Activated T-cell treated with anti-CD3 and anti-CD28 coated beads, Interleukin-2, amount 50 U/mL, for 4 hours (primary cell): ENCODE results near the gene SLC12A8. TPM values are rescaled to one million over a fixed set of nuclear protein-coding genes. Genes with fewer than 3 reads are reported as not detected.

Source experiments
- ATAC-seq, 2 donors: fragments of 200-7000 bp; cut with Tn5 transposase; one replicate each; pipeline ENCODE4 v1.10.0; 2021
- DNase-seq: peaks from one replicate; pipeline ENCODE4 v3.0.0-alpha.2; 2020
- H3K27me3 Mint-ChIP-seq: one replicate; pipeline ENCODE4 v1.8.0; 2021; ENCODE audit warnings: low read depth, mixed read lengths
- H3K36me3 Mint-ChIP-seq: one replicate; pipeline ENCODE4 v1.8.0; 2022; ENCODE audit warnings: mixed read lengths; ENCODE audit not compliant: insufficient read depth
- H3K4me1 Mint-ChIP-seq: one replicate; pipeline ENCODE4 v1.8.0; 2021; ENCODE audit warnings: low read depth, mixed read lengths
- H3K4me3 Mint-ChIP-seq: one replicate; pipeline ENCODE4 v1.8.0; 2021; ENCODE audit warnings: mild to moderate bottlenecking, moderate library complexity, mixed read lengths
- H3K9me3 Mint-ChIP-seq: one replicate; pipeline ENCODE4 v1.8.0; 2021; ENCODE audit warnings: mixed read lengths
- total RNA-seq, 3 donors: library from RNA; stranded (reverse); gene quantifications; one replicate each; pipeline ENCODE4 v1.2.1, GENCODE V29; 2021

Gene SLC12A8
- total RNA-seq, 3 donors from 2014 or later: 0.35 to 1.7 (median 0.63) TPM

GRCh38 chr3:125231895-125232294 lies 19.3 kb upstream of the SLC12A8 start:
- Mint-ChIP-seq H3K36me3 (peaks cover 34% of the 10 kb centered on the region), H3K4me1 (peaks cover 10% of the 10 kb centered on the region), H3K4me3 (no peak overlapping the region), H3K27me3 (no peaks in the 10 kb centered on the region), H3K9me3 (peaks cover 4% of the 10 kb centered on the region)
- DNase-seq (no peak), ATAC-seq (peak; percentile 91 to 93)

DNA sequence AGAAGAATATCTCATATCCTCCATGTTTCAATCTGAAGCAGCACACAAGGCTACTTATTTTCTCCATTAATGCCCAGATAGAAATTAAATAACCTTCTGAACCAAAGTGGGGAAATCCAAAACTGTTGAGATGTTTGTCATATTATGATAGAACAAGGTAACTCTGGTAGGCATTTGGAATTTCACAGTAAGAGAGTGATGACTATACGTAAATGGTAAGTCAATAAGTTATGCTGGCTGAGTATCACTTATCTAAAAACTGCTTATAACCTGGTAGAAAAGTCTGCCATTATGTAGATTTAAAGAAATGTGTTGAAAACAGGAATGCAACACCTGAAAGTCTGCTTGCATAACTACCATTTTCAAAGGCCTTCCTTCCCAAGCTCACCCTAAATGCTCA lies 17.2 kb upstream of the SLC12A8 start:
- ATAC-seq (no peak), DNase-seq (no peak)
- Mint-ChIP-seq H3K27me3 (no peaks in the 10 kb centered on the region), H3K4me3 (no peak overlapping the region), H3K9me3 (no peaks in the 10 kb centered on the region), H3K36me3 (peaks cover 23% of the 10 kb centered on the region), H3K4me1 (peaks cover 10% of the 10 kb centered on the region)

- no peak for ATAC-seq
- Mint-ChIP-seq H3K36me3 (peaks cover 23% of the 10 kb centered on the region), H3K27me3 (no peaks in the 10 kb centered on the region), H3K4me1 (peaks cover 10% of the 10 kb centered on the region), H3K4me3 (no peak overlapping the region), H3K9me3 (no peaks in the 10 kb centered on the region)
- no peak for DNase-seq
These were observed 16.6 kb upstream of the SLC12A8 start for GRCh38 chr3:125229168-125229567.

GRCh38 chr3:125221831-125222230 lies 9.3 kb upstream of the SLC12A8 start:
- H3K9me3 Mint-ChIP-seq: no peaks in the 10 kb centered on the region
- H3K36me3 Mint-ChIP-seq: peaks cover under 1% of the 10 kb centered on the region
- no peaks in the 10 kb centered on the region for H3K27me3 Mint-ChIP-seq
- ATAC-seq: no peak
- DNase-seq: no peak
- peaks cover 2% of the 10 kb centered on the region for H3K4me1 Mint-ChIP-seq
- no peak overlapping the region for H3K4me3 Mint-ChIP-seq

GRCh38 chr3:125220727-125221429 lies 8.3 kb upstream of the SLC12A8 start:
- ATAC-seq (no peak), DNase-seq (no peak)
- Mint-ChIP-seq H3K36me3 (no peaks in the 10 kb centered on the region), H3K4me3 (no peak overlapping the region), H3K27me3 (no peaks in the 10 kb centered on the region), H3K9me3 (no peaks in the 10 kb centered on the region), H3K4me1 (peaks cover 2% of the 10 kb centered on the region)

DNA sequence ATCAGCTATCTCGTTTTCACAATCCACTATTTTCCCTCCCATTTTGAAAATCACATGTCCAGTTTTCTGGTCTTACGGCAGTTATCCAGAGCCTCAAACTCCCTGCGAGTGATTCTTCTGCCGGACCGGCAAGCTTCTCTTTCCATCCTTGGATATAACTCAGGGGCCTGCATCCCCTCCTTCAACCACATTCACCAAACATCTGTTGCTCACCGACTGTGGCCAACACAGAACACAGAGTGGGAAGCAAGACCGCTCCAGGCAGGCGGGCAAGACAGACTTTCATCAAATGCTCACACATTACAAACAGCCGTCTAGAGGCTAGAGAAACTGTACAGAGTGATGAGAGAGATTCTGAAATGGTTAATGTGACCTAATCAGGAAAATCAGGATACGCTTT lies 7.6 kb upstream of the SLC12A8 start:
- no peaks in the 10 kb centered on the region for H3K27me3 Mint-ChIP-seq
- H3K4me3 Mint-ChIP-seq: no peak overlapping the region
- no peaks in the 10 kb centered on the region for H3K9me3 Mint-ChIP-seq
- ATAC-seq (no peak), DNase-seq (no peak)
- H3K36me3 Mint-ChIP-seq: no peaks in the 10 kb centered on the region
- H3K4me1 Mint-ChIP-seq: peaks cover 2% of the 10 kb centered on the region

DNA sequence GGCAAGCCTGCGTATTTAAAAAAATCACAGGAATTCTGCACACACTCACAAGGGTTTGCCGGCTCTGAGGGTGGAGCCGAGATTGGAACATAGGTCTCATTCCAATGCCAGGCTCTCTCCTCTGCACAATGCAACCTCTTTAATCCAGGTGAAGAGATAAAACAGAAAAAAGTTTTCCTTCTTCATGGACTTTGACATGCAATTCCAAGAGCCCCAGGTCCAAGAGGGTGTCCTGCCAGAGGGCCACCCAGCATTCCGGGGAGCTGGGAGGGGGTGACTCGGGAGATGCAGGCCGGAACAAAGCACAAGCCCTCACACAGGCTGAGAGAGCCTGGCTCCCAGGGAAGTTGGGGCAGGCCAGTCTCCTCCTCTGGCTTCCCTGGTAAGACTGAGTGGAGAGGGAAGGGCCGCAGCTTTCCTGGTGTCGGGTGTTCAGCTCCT lies 6.7 kb upstream of the SLC12A8 start:
- H3K36me3 Mint-ChIP-seq: no peaks in the 10 kb centered on the region
- H3K9me3 Mint-ChIP-seq: no peaks in the 10 kb centered on the region
- no peak for ATAC-seq
- peaks cover 10% of the 10 kb centered on the region for H3K4me1 Mint-ChIP-seq
- no peak for DNase-seq
- peaks cover 6% of the 10 kb centered on the region for H3K27me3 Mint-ChIP-seq
- H3K4me3 Mint-ChIP-seq: no peak overlapping the region

DNA sequence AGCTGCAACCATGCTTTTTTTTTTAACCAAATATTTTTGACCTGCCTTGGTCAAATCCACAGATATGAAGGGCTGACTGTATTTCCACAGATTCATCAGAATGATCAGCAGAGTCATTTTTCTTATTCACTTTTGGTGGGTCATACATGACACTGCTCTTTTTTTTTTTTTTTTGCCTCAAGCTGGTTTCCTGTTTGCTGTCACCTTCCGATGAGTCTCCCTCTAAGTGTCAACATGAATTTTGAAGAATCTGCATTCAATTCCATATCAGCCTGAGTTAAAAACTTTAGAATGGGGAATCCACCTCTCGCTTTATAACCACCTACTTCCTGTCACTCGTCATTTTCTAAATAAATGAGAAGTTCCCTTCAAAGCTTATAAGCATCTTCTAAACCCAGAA lies 2.2 kb upstream of the SLC12A8 start:
- ATAC-seq: peak; percentile 65 to 80
- Mint-ChIP-seq H3K4me1 (peaks cover 10% of the 10 kb centered on the region), H3K36me3 (no peaks in the 10 kb centered on the region), H3K9me3 (no peaks in the 10 kb centered on the region), H3K4me3 (no peak overlapping the region), H3K27me3 (peaks cover 44% of the 10 kb centered on the region)
- DNase-seq: no peak

GRCh38 chr3:125213946-125214542 lies 1.5 kb upstream of the SLC12A8 start:
- H3K9me3 Mint-ChIP-seq: no peaks in the 10 kb centered on the region
- peaks cover 51% of the 10 kb centered on the region for H3K27me3 Mint-ChIP-seq
- H3K36me3 Mint-ChIP-seq: no peaks in the 10 kb centered on the region
- DNase-seq: no peak
- no peak overlapping the region for H3K4me3 Mint-ChIP-seq
- peaks cover 12% of the 10 kb centered on the region for H3K4me1 Mint-ChIP-seq
- no peak for ATAC-seq

- ATAC-seq: no peak
- H3K36me3 Mint-ChIP-seq: no peaks in the 10 kb centered on the region
- H3K27me3 Mint-ChIP-seq: peaks cover 54% of the 10 kb centered on the region
- H3K4me1 Mint-ChIP-seq: peaks cover 12% of the 10 kb centered on the region
- H3K4me3 Mint-ChIP-seq: no peak overlapping the region
- H3K9me3 Mint-ChIP-seq: no peaks in the 10 kb centered on the region
- DNase-seq: no peak
These were observed 812 bp upstream of the SLC12A8 start for GRCh38 chr3:125213364-125213755.

DNA sequence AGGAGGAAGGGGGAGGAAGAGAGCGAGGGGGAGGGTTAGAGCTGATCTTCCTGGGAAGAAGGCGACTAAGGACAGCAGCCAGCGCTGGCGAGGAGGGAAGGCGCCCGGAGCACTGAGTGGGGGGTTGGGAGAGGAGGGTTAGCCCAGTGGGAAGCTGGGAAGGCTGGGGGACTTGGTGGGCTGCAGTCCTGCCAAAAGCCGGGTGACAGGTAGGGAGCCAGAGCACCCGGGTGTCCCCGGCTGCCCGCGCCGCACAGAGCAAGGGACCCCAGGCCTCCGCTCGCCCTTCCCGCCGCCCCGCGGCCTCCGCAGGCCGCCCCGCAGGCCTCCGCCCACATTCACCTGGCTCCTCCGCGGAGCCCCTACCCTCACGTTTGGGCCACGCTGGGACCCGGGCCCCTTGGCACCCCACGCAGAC lies 448 bp downstream of the SLC12A8 start:
- ATAC-seq: peak; percentile 23 to 27
- Mint-ChIP-seq H3K4me1 (peaks cover 12% of the 10 kb centered on the region), H3K4me3 (peak overlapping the region; percentile 43), H3K27me3 (peaks cover 58% of the 10 kb centered on the region), H3K36me3 (no peaks in the 10 kb centered on the region), H3K9me3 (no peaks in the 10 kb centered on the region)
- no peak for DNase-seq

DNA sequence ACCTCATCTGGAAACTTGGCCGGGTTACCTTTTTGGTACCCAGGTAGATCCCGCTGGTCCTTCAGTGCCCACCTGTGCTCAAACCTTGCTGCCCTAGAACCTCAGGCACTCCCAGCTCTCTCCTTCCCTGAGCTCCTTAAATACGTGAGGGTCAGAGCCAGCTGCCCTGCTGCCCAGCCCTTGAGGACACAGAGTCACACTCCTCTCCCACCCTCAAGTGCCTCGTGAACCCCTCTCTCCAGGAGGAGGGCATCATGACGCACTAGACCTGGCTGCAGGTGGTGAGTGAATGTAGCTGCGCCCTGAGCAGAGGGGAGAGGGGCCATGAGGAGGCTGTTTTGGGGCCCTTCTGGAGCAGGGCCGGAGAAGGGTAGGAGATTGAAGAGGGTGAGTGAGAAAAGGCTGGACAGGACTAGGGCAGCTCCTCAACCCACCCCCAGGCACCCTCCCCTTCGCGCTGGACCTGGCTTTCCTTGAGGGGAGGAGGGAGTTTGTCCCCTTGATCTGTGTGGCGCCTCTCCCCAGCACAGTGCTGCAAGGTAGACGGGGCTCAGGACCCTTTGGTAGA lies 941 bp downstream of the SLC12A8 start:
- Mint-ChIP-seq H3K27me3 (peaks cover 61% of the 10 kb centered on the region), H3K4me3 (peak overlapping the region; percentile 43), H3K36me3 (no peaks in the 10 kb centered on the region), H3K4me1 (peaks cover 12% of the 10 kb centered on the region), H3K9me3 (no peaks in the 10 kb centered on the region)
- DNase-seq (no peak), ATAC-seq (no peak)

- Mint-ChIP-seq H3K36me3 (no peaks in the 10 kb centered on the region), H3K27me3 (peaks cover 44% of the 10 kb centered on the region), H3K9me3 (no peaks in the 10 kb centered on the region), H3K4me3 (no peak overlapping the region), H3K4me1 (peaks cover 3% of the 10 kb centered on the region)
- ATAC-seq: no peak
- no peak for DNase-seq
These were observed 4.5 kb downstream of the SLC12A8 start for GRCh38 chr3:125207949-125208568.

DNA sequence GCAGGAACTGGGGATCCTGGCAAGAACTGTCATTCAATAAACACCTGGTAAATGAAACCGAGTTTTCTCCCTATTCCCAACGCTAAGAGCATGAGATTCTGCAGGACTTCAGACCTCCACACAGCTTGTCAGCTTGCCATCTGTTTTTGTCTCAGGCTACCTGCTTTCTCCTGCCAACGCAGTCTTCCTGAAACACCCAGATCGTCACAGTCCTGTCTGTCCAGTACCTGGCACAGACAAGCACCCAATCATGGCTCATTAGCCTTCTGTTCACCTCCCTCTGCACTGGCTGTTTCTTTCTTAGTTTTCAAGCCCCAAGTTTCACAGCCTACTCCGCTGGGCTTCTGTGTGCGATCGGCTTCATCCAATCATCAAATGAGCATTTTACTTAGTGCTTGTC lies 5.0 kb downstream of the SLC12A8 start:
- H3K36me3 Mint-ChIP-seq: no peaks in the 10 kb centered on the region
- H3K4me3 Mint-ChIP-seq: no peak overlapping the region
- H3K9me3 Mint-ChIP-seq: no peaks in the 10 kb centered on the region
- H3K27me3 Mint-ChIP-seq: peaks cover 41% of the 10 kb centered on the region
- peaks cover 3% of the 10 kb centered on the region for H3K4me1 Mint-ChIP-seq
- ATAC-seq (no peak), DNase-seq (no peak)

DNA sequence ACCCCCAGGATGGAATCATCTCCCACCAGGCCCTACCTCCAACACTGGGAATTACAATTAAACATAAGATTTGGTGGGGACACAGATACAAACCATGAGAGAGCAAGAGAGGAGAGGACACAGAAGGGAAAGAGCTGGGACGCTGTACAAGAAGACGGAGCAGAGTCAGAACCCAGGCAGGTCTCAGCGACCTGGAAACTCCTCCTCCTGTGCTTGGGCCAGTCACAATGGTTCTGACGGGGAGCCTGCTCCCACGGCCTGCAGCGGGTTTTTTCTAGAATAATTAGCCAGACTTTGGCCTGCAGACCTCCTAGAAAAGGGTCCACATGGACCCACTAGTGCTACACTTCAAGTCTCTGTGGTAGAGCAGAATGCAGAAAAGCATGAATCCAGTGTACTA lies 5.6 kb downstream of the SLC12A8 start:
- H3K4me3 Mint-ChIP-seq: no peak overlapping the region
- H3K4me1 Mint-ChIP-seq: peaks cover 3% of the 10 kb centered on the region
- H3K9me3 Mint-ChIP-seq: no peaks in the 10 kb centered on the region
- peaks cover 41% of the 10 kb centered on the region for H3K27me3 Mint-ChIP-seq
- H3K36me3 Mint-ChIP-seq: no peaks in the 10 kb centered on the region
- no peak for DNase-seq
- no peak for ATAC-seq
